Psoas muscle (tissue), 8 donors: ENCODE measurements around the gene PLCZ1. TPM values are rescaled to one million over a fixed set of nuclear protein-coding genes. Genes with fewer than 3 reads are reported as not detected.
"Not testable (repeated sequence)": the region's sequence is repeated elsewhere in the genome, so short reads cannot be mapped to it uniquely, and the experiment has no call there.

Experiments used
- ATAC-seq, 4 donors: fragments of 200-7000 bp; cut with Tn5 transposase; one replicate each; pipeline ENCODE4 v1.9.1; 2020; ENCODE audit warnings: moderate library complexity in 3 of 4, mild to moderate bottlenecking in 2 of 4
- DNase-seq, 2 donors: peaks; one replicate each; pipeline ENCODE4 v3.0.0-alpha.2; 2020
- H3K27ac ChIP-seq: fragments of 200-600 bp; one replicate; pipeline ENCODE4 v1.8.0; 2022
- H3K27me3 ChIP-seq, 3 donors: fragments of 200-600 bp in 1 of 3; one replicate each; pipeline versions ENCODE4 v1.6.1 to v1.8.0; 2013 to 2022; ENCODE audit warnings: low read length in 2 of 3, mild to moderate bottlenecking in 2 of 3, moderate library complexity in 1 of 3; ENCODE audit not compliant: insufficient read depth in 3 of 3
- H3K36me3 ChIP-seq, 2 donors: fragments of 200-600 bp in 1 of 2; one replicate each; pipeline versions ENCODE4 v1.6.1 to v1.8.0; 2013 to 2022; ENCODE audit warnings: low read depth in 1 of 2, mild to moderate bottlenecking in 1 of 2, moderate library complexity in 1 of 2; ENCODE audit not compliant: insufficient read depth in 1 of 2
- H3K4me1 ChIP-seq: fragments of 200-600 bp; one replicate; pipeline ENCODE4 v1.8.0; 2022
- H3K4me3 ChIP-seq: fragments of 200-600 bp; one replicate; pipeline ENCODE4 v1.8.0; 2022; ENCODE audit warnings: mild to moderate bottlenecking
- H3K9me3 ChIP-seq: fragments of 200-600 bp; one replicate; pipeline ENCODE4 v1.8.0; 2022
- CTCF ChIP-seq: fragments of 200-600 bp; IDR thresholded peaks from one replicate; pipeline ENCODE4 v1.8.0; 2022; ENCODE audit warnings: antibody characterized with exemption
- whole genome bisulfite sequencing, 3 donors: extraction: QIAGEN DNeasy Blood & Tissue Kit; methylation state at CpG; one replicate each; pipeline versions ENCODE4 v1.1.6 to v1.1.7; 2013; 5-methylcytosine and 5-hydroxymethylcytosine counted together
- intact Hi-C, 2 donors: fragments of 100-400 bp; cut with DNase I; formaldehyde crosslinking; loops; one replicate each; pipeline versions ENCODE4 v1.11.0 to v1.14.2; 2022
- long read RNA-seq, 2 donors: library from polyadenylated mRNA; unstranded; transcript quantifications; one replicate each; pipeline ENCODE4 v2.0.0, GENCODE V29; 2021
- polyA plus RNA-seq, 3 donors: library from polyadenylated mRNA; stranded (reverse); fragments of 200-250 nt; gene quantifications; one replicate each; pipeline ENCODE4 v1.2.3, GENCODE V29; 2013
- total RNA-seq, 4 donors: library from RNA; stranded (reverse); fragmentation: NEBNext Ultra II Directional in 2 of 4; extraction: Animal tissue kit (Norgen Biotek cat#: 25700) in 2 of 4; gene quantifications; one replicate each; pipeline versions ENCODE4 v1.2.1 to v1.2.4, GENCODE V29; 2021 to 2023
- donor health status: healthy with polysubstance abuse.
- donor health status: DM: no; HTN: no; CAD: no; lungs with moderate emphysema.
- donor health status: Bipolar disorder and iron deficiency.
- donor health status: healthy.
- donor health status: DM: yes; HTN: yes; CAD: no.
- donor health status: DM: no; HTN: no; CAD: no.
- donor health status: DM: no; HTN: no; CAD: no.
- donor health status: DM: yes; HTN: yes; CAD: no.

The PLCZ1 gene
- not detected for total RNA-seq
- not detected for polyA plus RNA-seq
- long read RNA-seq, donor 1 = 0 reads
- long read RNA-seq, donor 2 = 0 reads

GRCh38 chr12:18737819-18738218, at the start of gene PLCZ1, which contains the start of gene CAPZA3:
PLCZ1 (minus strand) TSS chr12:18738012; CDS start chr12:18737371, 641 bp downstream.
CAPZA3 (plus strand) TSS chr12:18738119; CDS start chr12:18738269, 150 bp downstream.
- no peak for TF ChIP-seq CTCF
- intact Hi-C loops = no loop called here
- Histone ChIP-seq H3K36me3 (no peaks in the 10 kb centered on the region), H3K27ac (no peak within 1 kb of the TSS), H3K27me3 (no peaks in the 10 kb centered on the region), H3K9me3 (no peaks in the 10 kb centered on the region), H3K4me1 (no peaks in the 10 kb centered on the region), H3K4me3 (no peak within 1 kb of the TSS)
- DNase-seq (no peak), ATAC-seq (no peak)
- 81 to 93% (median 82%) methylated on average over 2 of the region's 2 CpGs for WGBS, 3 donors

DNA sequence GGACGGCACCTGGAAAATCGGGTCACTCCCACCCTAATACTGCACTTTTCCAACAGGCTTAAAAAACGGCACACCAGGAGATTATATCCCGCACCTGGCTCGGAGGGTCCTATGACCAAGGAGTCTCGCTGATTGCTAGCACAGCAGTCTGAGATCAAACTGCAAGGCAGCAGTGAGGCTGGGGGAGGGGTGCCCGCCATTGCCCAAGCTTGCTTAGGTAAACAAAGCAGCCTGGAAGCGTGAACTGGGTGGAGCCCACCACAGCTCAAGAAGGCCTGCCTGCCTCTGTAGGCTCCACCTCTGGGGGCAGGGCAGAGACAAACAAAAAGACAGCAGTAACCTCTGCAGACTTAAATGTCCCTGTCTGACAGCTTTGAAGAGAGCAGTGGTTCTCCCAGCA, 47.7 kb upstream of the PLCZ1 start:
- H3K27me3 ChIP-seq, DNase-seq, H3K9me3 ChIP-seq, H3K4me1 ChIP-seq, ATAC-seq, intact Hi-C loops, H3K36me3 ChIP-seq, H3K27ac ChIP-seq, H3K4me3 ChIP-seq: not testable (repeated sequence)
- WGBS, 3 donors = 90 to 91% (median 90%) methylated on average over 8 of the region's 8 CpGs

DNA sequence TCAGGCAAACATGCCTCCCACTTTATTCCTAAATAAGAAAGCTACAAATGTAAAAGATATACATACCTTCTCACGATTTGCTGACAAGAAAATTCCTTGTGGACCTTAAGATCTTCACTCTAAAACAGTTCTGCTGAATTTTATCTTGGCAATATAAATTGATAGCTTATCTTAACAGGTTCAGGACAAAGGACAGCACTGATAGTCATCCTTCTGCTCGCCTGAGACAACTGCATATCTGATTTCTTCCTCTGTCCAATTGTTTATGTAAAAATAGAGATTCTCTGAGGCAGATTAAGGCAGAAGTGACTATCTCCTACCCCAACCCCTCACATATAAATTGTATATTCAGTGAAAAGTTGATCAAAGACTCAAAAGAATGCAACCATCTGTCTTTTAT, 45.0 kb upstream of the PLCZ1 start:
- peaks cover 2% of the 10 kb centered on the region for H3K9me3 ChIP-seq
- H3K4me3 ChIP-seq = no peak overlapping the region
- H3K27ac ChIP-seq = no peak overlapping the region
- H3K27me3 ChIP-seq = no peaks in the 10 kb centered on the region
- no peaks in the 10 kb centered on the region for H3K36me3 ChIP-seq
- 32 to 48% (median 40%) methylated on average over 2 of the region's 2 CpGs for WGBS, 3 donors
- no peak for TF ChIP-seq CTCF
- intact Hi-C loops = no loop called here
- ATAC-seq = no peak
- H3K4me1 ChIP-seq = no peaks in the 10 kb centered on the region
- DNase-seq = no peak

GRCh38 chr12:18766479-18766878, 28.7 kb upstream of the PLCZ1 start:
- H3K36me3 ChIP-seq, H3K27me3 ChIP-seq, H3K4me3 ChIP-seq, intact Hi-C loops, H3K4me1 ChIP-seq, H3K9me3 ChIP-seq, DNase-seq, H3K27ac ChIP-seq, ATAC-seq: not testable (repeated sequence)
- WGBS, 3 donors = 49 to 86% (median 81%) methylated on average over 1 of the region's 1 CpG

DNA sequence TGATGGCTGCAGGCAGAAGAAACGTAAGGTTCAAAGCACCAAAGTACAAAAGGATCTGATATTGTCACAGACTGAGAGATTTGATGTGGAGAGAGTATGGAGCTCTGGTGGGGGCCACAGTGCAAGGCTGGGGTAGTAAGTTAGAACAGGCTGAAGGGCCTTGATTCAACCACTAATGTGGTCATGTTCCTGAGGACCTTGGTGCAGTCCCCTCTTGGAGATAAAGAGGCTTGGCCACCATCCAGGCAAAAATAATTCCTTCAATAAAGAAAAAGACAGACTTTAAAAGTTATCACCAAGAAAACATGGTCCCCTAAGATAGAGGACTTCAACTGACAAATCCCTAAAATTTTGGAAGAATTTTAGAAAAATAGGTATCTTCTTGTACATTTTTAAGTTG, 17.5 kb upstream of the PLCZ1 start:
- intact Hi-C loops = no loop called here
- no peaks in the 10 kb centered on the region for H3K27me3 ChIP-seq
- TF ChIP-seq CTCF = no peak
- 87 to 100% (median 88%) methylated on average over 1 of the region's 1 CpG for WGBS, 3 donors
- ATAC-seq (no peak), DNase-seq (no peak)
- no peaks in the 10 kb centered on the region for H3K36me3 ChIP-seq
- no peak overlapping the region for H3K27ac ChIP-seq
- no peak overlapping the region for H3K4me3 ChIP-seq
- no peaks in the 10 kb centered on the region for H3K9me3 ChIP-seq
- H3K4me1 ChIP-seq = no peaks in the 10 kb centered on the region

- Histone ChIP-seq H3K4me3 (no peak overlapping the region), H3K27ac (no peak overlapping the region), H3K9me3 (no peaks in the 10 kb centered on the region), H3K4me1 (no peaks in the 10 kb centered on the region), H3K27me3 (no peaks in the 10 kb centered on the region), H3K36me3 (no peaks in the 10 kb centered on the region)
- no peak for ATAC-seq
- intact Hi-C loops = no loop called here
- no peak for TF ChIP-seq CTCF
- DNase-seq = no peak
- 71 to 73% (median 73%) methylated on average over 6 of the region's 6 CpGs for WGBS, 3 donors
Measured at GRCh38 chr12:18754124-18754707, 16.4 kb upstream of the PLCZ1 start.
